ENCODE results near the gene MAP4K3.
"Not testable (repeated sequence)": the region's sequence is repeated elsewhere in the genome, so short reads cannot be mapped to it uniquely, and the experiment has no call there.

MAP4K3 gene

DNA sequence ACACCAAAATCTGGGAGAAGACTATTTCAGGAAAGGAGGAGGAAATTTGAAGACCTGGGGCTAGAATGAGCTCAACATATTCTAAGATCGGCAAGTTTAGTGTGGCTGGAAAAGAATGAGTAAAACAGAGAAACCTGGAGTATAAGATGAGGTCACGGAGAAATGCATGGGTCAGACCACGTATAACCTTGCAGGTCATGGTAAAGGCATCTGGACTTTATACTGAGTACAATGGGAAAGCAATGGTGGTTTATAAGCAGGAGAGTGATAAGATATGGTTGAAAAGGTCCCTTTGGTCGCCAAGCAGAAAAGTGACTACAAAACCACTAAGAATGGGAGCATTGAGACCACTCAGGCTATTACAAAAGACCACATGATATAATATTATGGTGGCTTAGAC is 102.1 kb downstream of the MAP4K3 start:
- no peak for TF ChIP-seq GABPA (IDR thresholded peaks at IDR 0.05; ENCODE audit: low read depth)
- TF ChIP-seq SPI1 (IDR thresholded peaks at IDR 0.05; ENCODE audit: borderline replicate concordance, low read depth) = no peak
- DNase-seq (ENCODE audit: low read depth in 1 of 2, low spot score in 1 of 2) = no peak
- Histone ChIP-seq H3K4me3 (replicated peaks; ENCODE audit: insufficient read depth, low read length) (no peak overlapping the region), H3K27ac (replicated peaks) (no peak overlapping the region), H3K27me3 (ENCODE audit: insufficient read depth, poor library complexity, severe bottlenecking) (no peaks in the 10 kb centered on the region)

DNA sequence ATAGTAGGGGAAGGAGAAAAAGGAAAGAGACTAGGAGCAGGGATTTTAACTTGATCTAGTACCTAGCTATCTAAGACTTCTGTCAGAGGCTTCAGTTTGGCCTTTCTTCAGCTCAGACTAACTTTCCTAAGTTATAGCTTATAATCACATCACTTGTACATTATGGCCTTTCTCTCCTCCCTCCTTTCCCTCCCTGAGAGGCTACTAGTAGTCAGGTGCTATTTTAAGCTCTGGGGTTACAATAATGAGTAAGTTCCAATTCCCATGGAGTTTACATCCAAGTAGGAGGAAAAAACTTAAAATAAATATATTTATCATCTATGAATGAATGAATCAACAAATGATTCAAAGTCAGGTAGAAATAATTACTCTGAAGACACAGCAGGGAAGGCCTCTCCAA is 102.6 kb downstream of the MAP4K3 start:
- no peak for DNase-seq (ENCODE audit: low read depth in 1 of 2, low spot score in 1 of 2)
- H3K27ac ChIP-seq (replicated peaks) = no peak overlapping the region
- no peak for TF ChIP-seq SPI1 (IDR thresholded peaks at IDR 0.05; ENCODE audit: borderline replicate concordance, low read depth)
- no peak for TF ChIP-seq GABPA (IDR thresholded peaks at IDR 0.05; ENCODE audit: low read depth)
- TF ChIP-seq, protein P1, sequence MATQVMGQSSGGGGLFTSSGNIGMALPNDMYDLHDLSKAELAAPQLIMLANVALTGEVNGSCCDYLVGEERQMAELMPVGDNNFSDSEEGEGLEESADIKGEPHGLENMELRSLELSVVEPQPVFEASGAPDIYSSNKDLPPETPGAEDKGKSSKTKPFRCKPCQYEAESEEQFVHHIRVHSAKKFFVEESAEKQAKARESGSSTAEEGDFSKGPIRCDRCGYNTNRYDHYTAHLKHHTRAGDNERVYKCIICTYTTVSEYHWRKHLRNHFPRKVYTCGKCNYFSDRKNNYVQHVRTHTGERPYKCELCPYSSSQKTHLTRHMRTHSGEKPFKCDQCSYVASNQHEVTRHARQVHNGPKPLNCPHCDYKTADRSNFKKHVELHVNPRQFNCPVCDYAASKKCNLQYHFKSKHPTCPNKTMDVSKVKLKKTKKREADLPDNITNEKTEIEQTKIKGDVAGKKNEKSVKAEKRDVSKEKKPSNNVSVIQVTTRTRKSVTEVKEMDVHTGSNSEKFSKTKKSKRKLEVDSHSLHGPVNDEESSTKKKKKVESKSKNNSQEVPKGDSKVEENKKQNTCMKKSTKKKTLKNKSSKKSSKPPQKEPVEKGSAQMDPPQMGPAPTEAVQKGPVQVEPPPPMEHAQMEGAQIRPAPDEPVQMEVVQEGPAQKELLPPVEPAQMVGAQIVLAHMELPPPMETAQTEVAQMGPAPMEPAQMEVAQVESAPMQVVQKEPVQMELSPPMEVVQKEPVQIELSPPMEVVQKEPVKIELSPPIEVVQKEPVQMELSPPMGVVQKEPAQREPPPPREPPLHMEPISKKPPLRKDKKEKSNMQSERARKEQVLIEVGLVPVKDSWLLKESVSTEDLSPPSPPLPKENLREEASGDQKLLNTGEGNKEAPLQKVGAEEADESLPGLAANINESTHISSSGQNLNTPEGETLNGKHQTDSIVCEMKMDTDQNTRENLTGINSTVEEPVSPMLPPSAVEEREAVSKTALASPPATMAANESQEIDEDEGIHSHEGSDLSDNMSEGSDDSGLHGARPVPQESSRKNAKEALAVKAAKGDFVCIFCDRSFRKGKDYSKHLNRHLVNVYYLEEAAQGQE (IDR thresholded peaks at IDR 0.05; ENCODE audit: insufficient replicate concordance, low read depth) = no peak
- TF ChIP-seq POLR2AphosphoS5 (IDR thresholded peaks at IDR 0.05; ENCODE audit: low read depth) = no peak
- TF ChIP-seq, protein P2, sequence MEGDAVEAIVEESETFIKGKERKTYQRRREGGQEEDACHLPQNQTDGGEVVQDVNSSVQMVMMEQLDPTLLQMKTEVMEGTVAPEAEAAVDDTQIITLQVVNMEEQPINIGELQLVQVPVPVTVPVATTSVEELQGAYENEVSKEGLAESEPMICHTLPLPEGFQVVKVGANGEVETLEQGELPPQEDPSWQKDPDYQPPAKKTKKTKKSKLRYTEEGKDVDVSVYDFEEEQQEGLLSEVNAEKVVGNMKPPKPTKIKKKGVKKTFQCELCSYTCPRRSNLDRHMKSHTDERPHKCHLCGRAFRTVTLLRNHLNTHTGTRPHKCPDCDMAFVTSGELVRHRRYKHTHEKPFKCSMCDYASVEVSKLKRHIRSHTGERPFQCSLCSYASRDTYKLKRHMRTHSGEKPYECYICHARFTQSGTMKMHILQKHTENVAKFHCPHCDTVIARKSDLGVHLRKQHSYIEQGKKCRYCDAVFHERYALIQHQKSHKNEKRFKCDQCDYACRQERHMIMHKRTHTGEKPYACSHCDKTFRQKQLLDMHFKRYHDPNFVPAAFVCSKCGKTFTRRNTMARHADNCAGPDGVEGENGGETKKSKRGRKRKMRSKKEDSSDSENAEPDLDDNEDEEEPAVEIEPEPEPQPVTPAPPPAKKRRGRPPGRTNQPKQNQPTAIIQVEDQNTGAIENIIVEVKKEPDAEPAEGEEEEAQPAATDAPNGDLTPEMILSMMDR (IDR thresholded peaks at IDR 0.05; ENCODE audit: insufficient read depth, low read length) = no peak
- H3K27me3 ChIP-seq (ENCODE audit: insufficient read depth, poor library complexity, severe bottlenecking) = no peaks in the 10 kb centered on the region
- H3K4me3 ChIP-seq (replicated peaks; ENCODE audit: insufficient read depth, low read length) = no peak overlapping the region

DNA sequence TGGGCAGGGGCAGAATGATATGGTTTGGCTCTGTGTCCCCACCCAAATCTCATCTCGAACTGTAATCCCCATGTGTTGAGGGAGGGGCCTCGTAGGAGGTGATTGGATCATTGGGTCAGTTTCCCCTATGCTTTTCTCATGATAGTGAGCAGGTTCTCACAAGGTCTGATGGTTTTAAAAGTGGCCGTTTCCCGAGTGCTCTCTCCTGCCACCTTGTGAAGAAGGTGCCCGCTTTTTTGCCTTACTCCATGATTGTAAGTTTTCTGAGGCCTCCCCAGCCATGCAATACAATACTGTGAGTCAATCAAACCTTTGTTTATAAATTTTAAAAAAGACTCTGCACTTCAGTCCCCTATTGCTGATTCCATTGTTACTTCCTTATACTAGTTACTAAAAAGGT is 110.4 kb downstream of the MAP4K3 start:
- TF ChIP-seq, protein P2 (IDR thresholded peaks at IDR 0.05; ENCODE audit: insufficient read depth, low read length) = no peak
- TF ChIP-seq SPI1 (IDR thresholded peaks at IDR 0.05; ENCODE audit: borderline replicate concordance, low read depth) = no peak
- TF ChIP-seq, protein P1 (IDR thresholded peaks at IDR 0.05; ENCODE audit: insufficient replicate concordance, low read depth) = no peak
- TF ChIP-seq GABPA (IDR thresholded peaks at IDR 0.05; ENCODE audit: low read depth) = no peak
- no peak for TF ChIP-seq POLR2AphosphoS5 (IDR thresholded peaks at IDR 0.05; ENCODE audit: low read depth)
- DNase-seq (ENCODE audit: low read depth in 1 of 2, low spot score in 1 of 2) = no peak
- Histone ChIP-seq H3K27me3 (ENCODE audit: insufficient read depth, poor library complexity, severe bottlenecking) (no peaks in the 10 kb centered on the region), H3K27ac (replicated peaks) (no peak overlapping the region), H3K4me3 (replicated peaks; ENCODE audit: insufficient read depth, low read length) (no peak overlapping the region)

DNA sequence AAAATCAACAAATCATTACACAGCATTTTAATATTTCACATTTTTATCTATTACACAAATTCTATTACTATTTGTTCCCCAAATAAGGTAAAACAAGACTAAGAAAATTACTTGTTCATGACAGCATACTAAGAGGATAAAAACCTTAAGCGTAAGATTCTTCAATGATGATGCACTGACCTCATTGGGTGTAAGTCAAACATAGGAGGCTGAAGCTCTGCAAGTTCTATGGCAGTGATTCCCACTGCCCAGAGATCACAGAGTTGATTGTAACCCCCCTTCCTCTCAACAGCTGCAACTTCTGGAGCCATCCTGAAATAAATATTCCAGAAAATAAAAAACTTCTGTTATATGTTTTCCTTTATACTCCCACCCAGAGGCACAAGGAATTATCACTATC is 111.1 kb downstream of the MAP4K3 start:
- TF ChIP-seq, protein P2 (IDR thresholded peaks at IDR 0.05; ENCODE audit: insufficient read depth, low read length) = no peak
- TF ChIP-seq GABPA (IDR thresholded peaks at IDR 0.05; ENCODE audit: low read depth) (no peak), SPI1 (IDR thresholded peaks at IDR 0.05; ENCODE audit: borderline replicate concordance, low read depth) (no peak), POLR2AphosphoS5 (IDR thresholded peaks at IDR 0.05; ENCODE audit: low read depth) (no peak)
- TF ChIP-seq, protein P1 (IDR thresholded peaks at IDR 0.05; ENCODE audit: insufficient replicate concordance, low read depth) = no peak
- no peak for DNase-seq (ENCODE audit: low read depth in 1 of 2, low spot score in 1 of 2)
- no peak overlapping the region for H3K27ac ChIP-seq (replicated peaks)
- H3K4me3 ChIP-seq (replicated peaks; ENCODE audit: insufficient read depth, low read length) = no peak overlapping the region
- H3K27me3 ChIP-seq (ENCODE audit: insufficient read depth, poor library complexity, severe bottlenecking) = no peaks in the 10 kb centered on the region

DNA sequence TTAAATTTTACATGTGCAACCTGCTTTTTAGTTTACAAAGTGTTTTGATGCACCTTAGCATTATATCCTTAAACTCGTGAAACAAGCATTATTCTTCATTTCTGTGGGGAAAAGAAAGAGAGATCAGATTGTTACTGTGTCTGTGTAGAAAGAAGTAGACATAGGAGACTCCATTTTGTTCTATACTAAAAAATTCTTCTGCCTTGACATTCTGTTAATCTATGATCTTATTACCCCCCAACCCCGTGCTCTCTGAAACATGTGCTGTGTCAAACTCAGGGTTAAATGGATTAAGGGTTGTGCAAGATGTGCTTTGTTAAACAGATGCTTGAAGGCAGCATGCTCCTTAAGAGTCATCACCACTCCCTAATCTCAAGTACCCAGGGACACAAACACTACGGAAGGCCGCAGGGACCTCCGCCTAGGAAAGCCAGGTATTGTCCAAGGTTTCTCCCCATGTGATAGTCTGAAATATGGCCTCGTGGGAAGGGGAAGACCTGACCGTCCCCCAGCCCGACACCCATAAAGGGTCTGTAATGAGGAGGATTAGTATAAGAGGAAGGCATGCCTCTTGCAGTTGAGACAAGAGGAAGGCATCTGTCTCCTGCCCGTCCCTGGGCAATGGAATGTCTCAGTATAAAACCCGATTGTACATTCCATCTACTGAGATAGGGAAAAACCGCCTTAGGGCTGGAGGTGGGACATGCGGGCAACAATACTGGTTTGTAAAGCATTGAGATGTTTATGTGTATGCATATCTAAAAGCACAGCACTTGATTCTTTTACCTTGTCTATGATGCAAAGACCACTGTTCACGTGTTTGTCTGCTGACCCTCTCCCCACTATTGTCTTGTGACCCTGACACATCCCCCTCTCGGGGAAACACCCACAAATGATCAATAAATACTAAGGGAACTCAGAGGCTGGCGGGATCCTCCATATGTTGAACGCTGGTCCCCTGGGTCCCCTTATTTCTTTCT is 115.7 kb downstream of the MAP4K3 start:
- H3K27me3 ChIP-seq (ENCODE audit: insufficient read depth, poor library complexity, severe bottlenecking); H3K27ac ChIP-seq (replicated peaks); H3K4me3 ChIP-seq (replicated peaks; ENCODE audit: insufficient read depth, low read length); DNase-seq (ENCODE audit: low read depth in 1 of 2, low spot score in 1 of 2): not testable (repeated sequence)

Data from HL-60 (cell line).